Stimulated activated CD8-positive, alpha-beta memory T cell treated with anti-CD3 and anti-CD28 coated beads, Interleukin-12 subunit alpha, Interleukin-12 subunit beta, amount 100 ng/mL, for 1 hour (primary cell): ENCODE data around the gene PER2.
A peak's percentile ranks its signal among the peaks of the same experiment; 100 is the strongest.
"Not testable (repeated sequence)": the region's sequence is repeated elsewhere in the genome, so short reads cannot be mapped to it uniquely, and the experiment has no call there.

Source experiments
- DNase-seq: peaks from one replicate; pipeline ENCODE4 v3.0.0-alpha.2; 2020; ENCODE audit warnings: low read depth

PER2 gene

GRCh38 chr2:238287737-238288649 lies at the start of gene PER2:
TSS of gene PER2 (minus strand) at chr2:238288610. CDS start at chr2:238277936, 10,674 bp downstream.
- DNase-seq = no peak

- DNase-seq = no peak
Measured at GRCh38 chr2:238337846-238338245, 49.4 kb upstream of the PER2 start.

- no peak for DNase-seq
Measured at GRCh38 chr2:238336793-238337444, 48.5 kb upstream of the PER2 start.

DNA sequence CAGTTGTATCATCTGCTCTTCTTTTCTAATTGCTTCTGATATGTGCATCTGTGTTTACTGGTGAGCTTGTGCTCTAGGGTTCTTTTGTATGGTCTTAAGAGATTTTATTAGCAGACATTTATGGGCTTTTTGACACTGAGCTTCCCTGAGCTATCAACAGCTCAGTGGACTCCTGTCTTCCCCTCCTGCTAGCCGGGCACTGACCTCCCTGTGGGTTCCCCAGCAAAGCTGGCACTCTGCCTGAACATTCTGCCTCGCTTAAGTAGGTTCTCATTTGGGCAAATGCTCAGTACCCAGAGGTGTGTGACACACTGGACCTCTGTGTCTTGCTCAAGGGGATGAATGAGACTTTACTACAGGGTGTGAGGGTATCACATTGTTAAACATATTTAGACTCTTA lies 47.7 kb upstream of the PER2 start:
- no peak for DNase-seq

- DNase-seq = not testable (repeated sequence)
Measured at GRCh38 chr2:238335591-238335990, 47.2 kb upstream of the PER2 start.

- no peak for DNase-seq
Measured at GRCh38 chr2:238334885-238335284, 46.5 kb upstream of the PER2 start.

GRCh38 chr2:238331916-238332315 lies 43.5 kb upstream of the PER2 start:
- DNase-seq = no peak

DNA sequence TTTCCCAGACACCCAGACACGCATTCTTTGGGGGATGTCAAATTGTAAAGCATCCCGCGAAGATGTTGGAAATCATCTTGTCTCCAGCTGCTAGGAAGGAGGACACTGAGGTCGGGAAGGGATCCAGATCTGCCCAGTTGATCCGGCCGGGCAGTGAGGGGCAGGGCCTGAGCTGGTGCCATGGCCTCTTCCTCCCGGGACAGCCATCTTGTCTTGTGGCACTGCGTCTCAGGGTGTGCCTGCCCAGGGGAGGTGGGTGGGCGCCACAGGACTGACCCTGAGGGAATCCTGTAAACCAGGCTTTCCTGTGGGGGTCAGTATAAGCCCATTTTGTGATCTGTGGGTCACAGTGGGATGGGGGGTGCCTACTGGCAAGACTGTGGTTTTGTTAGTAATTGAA lies 42.0 kb upstream of the PER2 start:
- no peak for DNase-seq

- DNase-seq = no peak
Measured at GRCh38 chr2:238327751-238328150, 39.3 kb upstream of the PER2 start.

DNA sequence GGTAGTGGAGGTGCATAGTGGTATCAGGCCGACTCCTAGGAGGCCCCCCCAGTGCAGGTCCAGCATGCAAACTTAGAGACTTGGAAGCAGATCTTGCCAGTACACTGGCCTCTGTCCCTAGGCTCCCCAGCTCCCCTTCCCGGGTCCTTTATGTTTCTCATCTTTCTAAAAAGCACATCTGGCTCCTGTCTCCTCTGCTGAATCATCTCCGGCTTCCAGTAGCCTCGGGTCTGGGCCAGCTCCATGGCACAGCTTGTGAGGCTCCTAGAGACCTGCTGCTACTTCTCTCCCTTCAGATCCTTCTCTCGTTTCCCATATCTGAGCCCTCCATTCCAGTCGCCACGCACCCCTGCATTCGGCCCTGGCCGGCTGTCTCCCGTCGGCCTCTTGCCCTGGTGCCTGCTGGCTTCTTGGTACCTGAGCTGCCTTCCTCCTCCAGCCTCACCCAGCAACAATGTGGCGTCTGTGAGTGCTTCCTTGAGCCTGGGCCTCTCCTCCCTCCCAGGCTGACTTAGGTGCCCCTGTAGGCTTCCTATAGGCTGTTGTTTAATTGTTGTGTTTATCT lies 38.5 kb upstream of the PER2 start:
- DNase-seq = no peak

DNA sequence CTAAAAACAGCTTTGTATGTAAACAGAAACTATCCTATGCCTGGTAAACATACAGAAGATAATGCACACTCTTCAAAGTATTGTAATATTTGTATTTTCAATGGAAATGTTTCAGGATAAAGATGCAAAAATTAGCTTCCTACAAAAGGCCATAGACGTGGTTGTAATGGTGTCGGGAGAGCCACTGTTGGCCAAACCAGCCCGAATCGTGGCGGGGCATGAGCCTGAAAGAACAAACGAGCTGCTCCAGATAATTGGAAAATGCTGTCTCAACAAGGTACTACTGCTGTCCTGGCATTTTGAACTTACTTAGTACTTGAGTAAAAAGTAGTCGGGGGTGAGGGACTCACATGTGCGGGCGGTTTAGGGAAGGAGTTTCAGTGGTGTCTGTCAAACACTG lies 37.3 kb upstream of the PER2 start:
- DNase-seq = no peak

GRCh38 chr2:238324248-238324647 lies 35.8 kb upstream of the PER2 start:
- not testable (repeated sequence) for DNase-seq

DNA sequence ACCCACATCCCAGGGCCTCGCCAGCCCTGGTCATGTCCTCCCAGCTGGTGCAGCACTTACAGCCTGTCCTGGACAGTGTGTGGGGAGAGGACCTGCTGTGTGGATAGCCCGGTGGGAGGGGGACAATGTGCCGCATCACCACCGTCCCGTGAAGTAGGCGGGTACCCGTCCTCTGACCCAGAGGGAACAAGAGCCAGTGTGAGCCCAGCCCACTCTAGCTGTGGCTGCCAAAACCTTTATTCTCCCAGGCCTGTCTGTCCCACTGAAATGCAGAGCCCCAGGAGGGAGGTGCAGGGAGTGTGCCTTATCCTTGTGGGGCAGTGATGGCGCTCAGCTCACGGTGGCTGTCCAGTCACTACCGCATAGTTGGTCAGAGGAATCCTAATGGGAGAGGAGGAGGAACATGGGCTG lies 33.6 kb upstream of the PER2 start:
- no peak for DNase-seq

- DNase-seq = no peak
Measured at GRCh38 chr2:238321467-238321866, 33.1 kb upstream of the PER2 start.

DNA sequence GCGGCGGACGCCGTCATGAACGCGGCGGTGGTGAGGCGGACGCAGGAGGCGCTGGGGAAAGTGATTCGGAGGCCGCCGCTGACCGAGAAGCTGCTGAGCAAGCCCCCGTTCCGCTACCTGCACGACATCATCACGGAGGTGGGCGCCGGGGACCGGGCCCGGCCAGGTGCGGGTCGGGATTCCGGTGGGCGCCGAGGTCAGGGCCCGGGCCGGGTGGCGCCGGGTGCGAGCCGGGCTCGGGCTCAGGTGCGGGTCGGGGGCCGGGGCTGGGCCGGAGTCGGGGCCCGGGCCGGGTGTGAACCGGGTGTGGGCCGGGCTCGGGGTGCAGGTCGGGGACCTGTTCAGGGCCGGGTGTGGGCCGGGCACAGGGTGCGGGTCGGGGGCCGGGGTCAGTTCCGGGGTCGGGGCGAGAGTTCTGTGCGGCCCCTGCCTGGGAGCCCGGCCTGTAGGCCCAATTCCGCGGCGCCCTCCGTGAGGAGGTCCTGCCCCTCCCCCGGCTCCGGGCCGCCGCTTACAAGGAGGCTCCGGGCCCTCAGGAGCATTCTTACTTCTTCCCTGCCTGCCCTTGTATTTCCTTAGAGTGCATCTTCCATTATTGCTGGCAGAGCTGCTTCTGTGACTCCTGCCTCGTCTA lies 32.4 kb upstream of the PER2 start:
- no peak for DNase-seq

DNA sequence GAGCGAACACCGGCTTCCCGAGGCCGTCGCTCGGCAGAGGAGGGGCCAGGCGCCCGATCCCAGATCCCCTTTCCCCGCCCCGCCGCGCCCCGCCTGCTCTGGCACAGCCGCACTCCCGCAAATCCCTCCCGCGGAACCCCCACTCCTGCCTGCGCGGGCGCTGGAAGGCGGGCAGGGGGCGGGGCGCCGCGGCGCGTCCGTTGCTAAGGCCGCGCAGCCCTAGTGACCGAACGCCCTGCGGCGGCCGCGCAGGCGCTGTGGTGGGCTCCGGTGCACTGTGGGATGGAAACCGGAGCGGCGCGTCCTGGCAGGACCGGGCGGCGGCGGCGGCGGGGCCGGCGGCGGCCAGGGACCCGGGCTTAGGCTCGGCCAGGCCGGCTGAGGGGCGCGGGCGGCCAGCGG lies 31.8 kb upstream of the PER2 start, which contains the start of gene TRAF3IP1:
Gene TRAF3IP1 (plus strand): TSS at position 273 of the 402 bp plus-strand sequence. CDS start 145 bp downstream, outside the sequence.
- DNase-seq = peak; percentile 74

GRCh38 chr2:238315031-238315595 lies 26.7 kb upstream of the PER2 start:
- no peak for DNase-seq

DNA sequence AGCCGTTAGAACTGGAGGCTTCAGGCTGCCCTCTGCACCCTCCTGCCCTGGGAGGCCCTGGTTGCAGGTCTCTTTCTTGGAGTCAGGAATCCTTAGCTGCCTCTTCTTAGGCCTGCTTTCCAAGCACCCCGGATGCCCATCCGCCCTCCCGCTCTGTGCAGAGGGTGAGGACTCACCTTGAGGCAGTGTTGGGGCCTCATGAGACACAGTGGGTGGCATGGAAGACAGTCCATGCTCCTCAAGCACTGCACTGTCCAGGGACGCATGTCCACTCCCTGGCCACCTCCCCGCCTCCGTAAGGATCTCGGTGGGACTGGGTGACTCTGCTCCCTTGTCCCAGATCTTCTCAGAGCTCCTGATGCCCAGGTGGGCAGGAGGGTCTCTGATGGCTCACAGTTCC lies 26.2 kb upstream of the PER2 start:
- no peak for DNase-seq

- no peak for DNase-seq
Measured at GRCh38 chr2:238313991-238314350, 25.6 kb upstream of the PER2 start.

DNA sequence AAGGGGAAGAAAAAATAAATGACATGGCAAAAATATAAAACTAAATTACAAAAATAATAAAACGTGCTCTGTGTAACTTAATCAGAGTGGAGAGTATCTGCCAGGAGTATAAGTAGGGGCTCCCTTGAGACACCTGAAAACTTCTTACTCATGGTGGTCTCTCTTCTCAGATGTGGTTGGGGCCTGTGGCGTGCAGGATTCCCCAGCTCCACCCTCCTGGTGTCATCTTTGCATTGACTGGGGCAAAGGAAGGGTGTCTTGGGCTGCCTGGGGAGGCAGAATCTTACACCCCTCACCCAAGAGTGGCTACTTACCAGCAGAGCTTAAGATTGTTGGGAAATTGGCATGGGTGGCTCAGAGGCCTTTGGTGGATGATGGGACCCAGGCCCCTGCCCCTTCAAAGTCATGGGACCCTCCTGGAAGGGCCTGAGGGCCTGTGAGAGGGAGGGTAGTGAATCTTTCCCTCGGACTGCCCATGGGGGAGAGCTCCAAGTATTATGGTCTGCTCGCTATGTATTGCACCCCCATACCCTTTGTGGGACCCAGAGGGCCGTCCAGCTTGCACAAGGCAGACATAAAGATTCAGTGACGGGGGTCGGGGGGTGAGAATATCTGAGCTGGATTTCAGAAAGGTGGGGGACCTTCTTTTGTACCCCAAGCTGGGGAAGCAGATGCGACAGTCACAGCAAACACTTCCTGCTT lies 25.0 kb upstream of the PER2 start:
- no peak for DNase-seq

GRCh38 chr2:238310721-238311120 lies 22.3 kb upstream of the PER2 start:
- not testable (repeated sequence) for DNase-seq

GRCh38 chr2:238308177-238308576 lies 19.8 kb upstream of the PER2 start:
- DNase-seq = no peak
